Stomach (tissue), 4 donors: ENCODE measurements around the gene IGSF8.

ENCODE experiments used
- POLR2A ChIP-seq, 4 donors: fragments of 450-650 bp; IDR thresholded peaks; one replicate each; pipeline ENCODE4 v1.6.1; 2016; ENCODE audit warnings: antibody characterized with exemption in 4 of 4, control low read depth in 2 of 4, mild to moderate bottlenecking in 1 of 4, moderate library complexity in 1 of 4
- POLR2AphosphoS5 ChIP-seq, 3 donors: sonication (generic); formaldehyde crosslinking; IDR thresholded peaks; one replicate each; pipeline ENCODE4 v1.6.1; 2016; ENCODE audit warnings: antibody characterized with exemption in 3 of 3
- TF ChIP-seq, protein P1 (sequence below), 7 experiments: fragments of 450-650 bp in 4 of 7; fragments of 200-600 bp in 3 of 7; sonication (generic) in 3 of 7; IDR thresholded peaks; one replicate each; pipeline ENCODE4 v1.5.1; 2016 to 2019; ENCODE audit warnings: antibody characterized with exemption in 7 of 7, control low read depth in 2 of 7, mild to moderate bottlenecking in 1 of 7

DNA sequence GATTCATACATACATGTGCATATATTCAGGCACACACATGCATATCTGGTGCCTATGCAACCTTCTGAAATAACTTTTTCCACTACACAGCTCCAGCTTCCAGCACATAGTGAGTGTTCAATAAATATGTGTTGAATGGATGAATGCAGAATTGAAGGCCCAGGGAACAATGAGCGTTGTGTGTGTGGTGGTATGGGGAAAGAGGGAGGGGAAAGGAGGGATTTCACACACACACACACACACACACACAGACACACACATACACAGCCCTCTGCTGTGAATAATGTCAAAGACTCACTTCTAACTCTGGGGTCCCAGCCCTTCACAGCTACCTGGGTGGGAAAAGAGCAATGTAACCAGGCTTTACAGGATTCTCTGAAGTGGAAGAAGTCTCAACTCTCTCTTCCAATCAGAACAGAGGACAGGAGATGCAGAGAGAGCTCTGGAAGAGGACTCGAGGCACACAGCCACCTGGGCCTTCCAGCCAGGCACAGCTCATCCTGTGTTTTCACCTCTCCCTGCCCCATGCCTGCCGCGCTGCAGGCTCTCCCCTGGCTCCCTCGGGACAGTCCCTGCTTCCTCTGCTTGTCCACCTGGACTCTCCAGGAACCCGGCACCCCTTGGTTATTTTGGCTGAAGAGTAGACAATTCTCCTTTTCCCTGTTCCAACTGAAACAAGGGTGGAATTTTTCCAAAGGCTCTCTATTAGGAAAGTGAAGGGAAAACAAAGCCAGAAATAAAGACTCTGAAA lies 5.4 kb upstream of the IGSF8 start:
- TF ChIP-seq, protein P1, sequence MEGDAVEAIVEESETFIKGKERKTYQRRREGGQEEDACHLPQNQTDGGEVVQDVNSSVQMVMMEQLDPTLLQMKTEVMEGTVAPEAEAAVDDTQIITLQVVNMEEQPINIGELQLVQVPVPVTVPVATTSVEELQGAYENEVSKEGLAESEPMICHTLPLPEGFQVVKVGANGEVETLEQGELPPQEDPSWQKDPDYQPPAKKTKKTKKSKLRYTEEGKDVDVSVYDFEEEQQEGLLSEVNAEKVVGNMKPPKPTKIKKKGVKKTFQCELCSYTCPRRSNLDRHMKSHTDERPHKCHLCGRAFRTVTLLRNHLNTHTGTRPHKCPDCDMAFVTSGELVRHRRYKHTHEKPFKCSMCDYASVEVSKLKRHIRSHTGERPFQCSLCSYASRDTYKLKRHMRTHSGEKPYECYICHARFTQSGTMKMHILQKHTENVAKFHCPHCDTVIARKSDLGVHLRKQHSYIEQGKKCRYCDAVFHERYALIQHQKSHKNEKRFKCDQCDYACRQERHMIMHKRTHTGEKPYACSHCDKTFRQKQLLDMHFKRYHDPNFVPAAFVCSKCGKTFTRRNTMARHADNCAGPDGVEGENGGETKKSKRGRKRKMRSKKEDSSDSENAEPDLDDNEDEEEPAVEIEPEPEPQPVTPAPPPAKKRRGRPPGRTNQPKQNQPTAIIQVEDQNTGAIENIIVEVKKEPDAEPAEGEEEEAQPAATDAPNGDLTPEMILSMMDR (IDR thresholded peaks at IDR 0.05) = no peak
- TF ChIP-seq POLR2A (IDR thresholded peaks at IDR 0.05) (no peak), POLR2AphosphoS5 (IDR thresholded peaks at IDR 0.05) (no peak)
